Ovary (tissue), 9 donors: ENCODE measurements around the gene CCDC85B. TPM values are rescaled to one million over a fixed set of nuclear protein-coding genes. Genes with fewer than 3 reads are reported as not detected.

ENCODE experiments used
- DNase-seq, 5 donors: peaks; one replicate each; pipeline ENCODE4 v3.0.0-alpha.2; 2019 to 2020
- H3K27ac ChIP-seq, 2 donors: fragments of 200-600 bp; one replicate each; pipeline versions ENCODE4 v1.5.1 to v1.8.0; 2019 to 2022
- H3K27me3 ChIP-seq: fragments of 200-600 bp; one replicate; pipeline ENCODE4 v1.8.0; 2022
- H3K36me3 ChIP-seq: fragments of 200-600 bp; sonication (generic); one replicate; pipeline ENCODE4 v1.5.1; 2019
- H3K4me1 ChIP-seq: one replicate; pipeline ENCODE4 v1.8.1; 2013; ENCODE audit warnings: mild to moderate bottlenecking, moderate library complexity; ENCODE audit not compliant: insufficient read depth
- H3K4me3 ChIP-seq: fragments of 200-600 bp; sonication (generic); one replicate; pipeline ENCODE4 v1.5.1; 2017
- H3K9me3 ChIP-seq, 2 donors: fragments of 200-600 bp in 1 of 2; sonication (generic) in 1 of 2; one replicate each; pipeline versions ENCODE4 v1.5.1 to v1.8.1; 2013 to 2019; ENCODE audit warnings: mild to moderate bottlenecking in 1 of 2, moderate library complexity in 1 of 2
- CTCF ChIP-seq, 3 donors: fragments of 450-650 bp in 2 of 3; fragments of 200-600 bp in 1 of 3; IDR thresholded peaks; one replicate each; pipeline versions ENCODE4 v1.5.1 to v1.8.0; 2016 to 2022; ENCODE audit warnings: antibody characterized with exemption in 3 of 3, mild to moderate bottlenecking in 1 of 3
- EP300 ChIP-seq: sonication (generic); formaldehyde crosslinking; IDR thresholded peaks from one replicate; pipeline ENCODE4 v1.6.1; 2017; ENCODE audit warnings: antibody characterized with exemption
- POLR2A ChIP-seq: fragments of 450-650 bp; IDR thresholded peaks from one replicate; pipeline ENCODE4 v1.6.1; 2017; ENCODE audit warnings: antibody characterized with exemption, mild to moderate bottlenecking, moderate library complexity
- WGBS, 3 donors: extraction: QIAGEN DNeasy Blood & Tissue Kit in 1 of 3; methylation state at CpG; one replicate each; pipeline versions ENCODE4 v1.1.5 to v1.1.7; 2013 to 2017; 5-methylcytosine and 5-hydroxymethylcytosine counted together
- intact Hi-C, 4 donors: fragments of 100-400 bp; cut with DNase I; formaldehyde crosslinking; loops; one replicate each; pipeline versions ENCODE4 v1.11.0 to v1.15.1; 2022 to 2023
- polyA plus RNA-seq, 2 donors: library from polyadenylated mRNA; stranded (reverse); fragments of 200-250 nt in 1 of 2; fragments of 350-450 nt in 1 of 2; fragmentation: Illumina TruSeq in 1 of 2; extraction: RNeasy Lipid Tissue Mini Kit (QIAGEN cat#74804) in 1 of 2; gene quantifications; one replicate each; pipeline ENCODE4 v1.2.3, GENCODE V29; 2013 to 2014
- total RNA-seq, 7 donors: library from RNA; depleted of rRNA in 2 of 7; stranded (reverse); fragments of >200 nt in 2 of 7; fragmentation: NEBNext Ultra II Directional in 3 of 7; extraction: Animal tissue kit (Norgen Biotek cat#: 25700) in 3 of 7; gene quantifications; one replicate each; pipeline versions ENCODE4 v1.1.0 to v1.2.4, GENCODE V29; 2016 to 2023
- donor health status: DM: no; HTN: no; CAD: no; lungs with moderate emphysema.
- donor health status: DM: no; HTN: no; CAD: no.
- donor health status: Bipolar disorder and iron deficiency.
- donor health status: DM: yes; HTN: yes; CAD: no.
- donor health status: DM: no; HTN: no; CAD: no.
- donor health status: DM: yes; HTN: yes; CAD: no.

The CCDC85B gene
- total and polyA plus RNA-seq, 9 donors: 31.5 to 85.0 (median 55.6) TPM; not detected in 1

- Histone ChIP-seq H3K9me3 (no peaks in the 10 kb centered on the region), H3K4me3 (no peak overlapping the region), H3K27ac (no peak overlapping the region), H3K4me1 (peaks cover 1% of the 10 kb centered on the region), H3K27me3 (no peaks in the 10 kb centered on the region), H3K36me3 (no peaks in the 10 kb centered on the region)
- no peak for TF ChIP-seq EP300
- TF ChIP-seq CTCF (IDR thresholded peaks at IDR 0.05): no peak
- peak in 2 of 5 donors; percentile 19 to 32 for DNase-seq
- intact Hi-C loops: no loop called here
- 47 to 60% (median 50%) methylated on average over 20 of the region's 20 CpGs for WGBS, 3 donors
Observed at GRCh38 chr11:65850217-65851082, 40.0 kb upstream of the CCDC85B start.

- Histone ChIP-seq H3K36me3 (no peaks in the 10 kb centered on the region), H3K4me3 (no peak overlapping the region), H3K4me1 (peaks cover 2% of the 10 kb centered on the region), H3K9me3 (no peaks in the 10 kb centered on the region), H3K27ac (no peak overlapping the region), H3K27me3 (no peaks in the 10 kb centered on the region)
- TF ChIP-seq EP300 (no peak), POLR2A (no peak)
- intact Hi-C loops: no loop called here
- WGBS, 3 donors: 84 to 90% (median 87%) methylated on average over 13 to 14 of the region's 14 CpGs
- peak in 1 of 5 donors; percentile 30 for DNase-seq
Observed at GRCh38 chr11:65851083-65851579, 39.3 kb upstream of the CCDC85B start.

- intact Hi-C loops: no loop called here
- Histone ChIP-seq H3K27ac (no peak overlapping the region), H3K9me3 (no peaks in the 10 kb centered on the region), H3K4me1 (peaks cover 5% of the 10 kb centered on the region), H3K27me3 (no peaks in the 10 kb centered on the region), H3K36me3 (no peaks in the 10 kb centered on the region), H3K4me3 (no peak overlapping the region)
- TF ChIP-seq POLR2A (no peak), CTCF (IDR thresholded peaks at IDR 0.05) (no peak), EP300 (no peak)
- peak in 1 of 5 donors; percentile 36 for DNase-seq
- 84 to 88% (median 86%) methylated on average over 10 of the region's 10 CpGs for WGBS, 3 donors
Observed at GRCh38 chr11:65851811-65852507, 38.5 kb upstream of the CCDC85B start.

- Histone ChIP-seq H3K27ac (no peak overlapping the region), H3K4me1 (peaks cover 5% of the 10 kb centered on the region), H3K27me3 (no peaks in the 10 kb centered on the region), H3K9me3 (no peaks in the 10 kb centered on the region), H3K4me3 (no peak overlapping the region), H3K36me3 (no peaks in the 10 kb centered on the region)
- DNase-seq: peak in 4 of 5 donors; percentile 12 to 38 (median 30)
- TF ChIP-seq POLR2A (no peak), CTCF (IDR thresholded peaks at IDR 0.05) (no peak), EP300 (no peak)
- 88 to 90% (median 89%) methylated on average over 33 of the region's 33 CpGs for WGBS, 3 donors
- intact Hi-C loops: no loop called here
Observed at GRCh38 chr11:65852508-65853245, 37.8 kb upstream of the CCDC85B start.
